ENCODE measurements around the gene APBA3.

Gene APBA3, protein sequence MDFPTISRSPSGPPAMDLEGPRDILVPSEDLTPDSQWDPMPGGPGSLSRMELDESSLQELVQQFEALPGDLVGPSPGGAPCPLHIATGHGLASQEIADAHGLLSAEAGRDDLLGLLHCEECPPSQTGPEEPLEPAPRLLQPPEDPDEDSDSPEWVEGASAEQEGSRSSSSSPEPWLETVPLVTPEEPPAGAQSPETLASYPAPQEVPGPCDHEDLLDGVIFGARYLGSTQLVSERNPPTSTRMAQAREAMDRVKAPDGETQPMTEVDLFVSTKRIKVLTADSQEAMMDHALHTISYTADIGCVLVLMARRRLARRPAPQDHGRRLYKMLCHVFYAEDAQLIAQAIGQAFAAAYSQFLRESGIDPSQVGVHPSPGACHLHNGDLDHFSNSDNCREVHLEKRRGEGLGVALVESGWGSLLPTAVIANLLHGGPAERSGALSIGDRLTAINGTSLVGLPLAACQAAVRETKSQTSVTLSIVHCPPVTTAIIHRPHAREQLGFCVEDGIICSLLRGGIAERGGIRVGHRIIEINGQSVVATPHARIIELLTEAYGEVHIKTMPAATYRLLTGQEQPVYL
- total RNA-seq = 42.7 to 45.2 reads per million in 2 donors

GRCh38 chr19:3761382-3762129, at the start of gene APBA3:
APBA3 (minus strand) TSS chr19:3761692; CDS start chr19:3760264, 1,428 bp downstream.
- peak; percentile 90 to 93 (median 91) for DNase-seq

DNA sequence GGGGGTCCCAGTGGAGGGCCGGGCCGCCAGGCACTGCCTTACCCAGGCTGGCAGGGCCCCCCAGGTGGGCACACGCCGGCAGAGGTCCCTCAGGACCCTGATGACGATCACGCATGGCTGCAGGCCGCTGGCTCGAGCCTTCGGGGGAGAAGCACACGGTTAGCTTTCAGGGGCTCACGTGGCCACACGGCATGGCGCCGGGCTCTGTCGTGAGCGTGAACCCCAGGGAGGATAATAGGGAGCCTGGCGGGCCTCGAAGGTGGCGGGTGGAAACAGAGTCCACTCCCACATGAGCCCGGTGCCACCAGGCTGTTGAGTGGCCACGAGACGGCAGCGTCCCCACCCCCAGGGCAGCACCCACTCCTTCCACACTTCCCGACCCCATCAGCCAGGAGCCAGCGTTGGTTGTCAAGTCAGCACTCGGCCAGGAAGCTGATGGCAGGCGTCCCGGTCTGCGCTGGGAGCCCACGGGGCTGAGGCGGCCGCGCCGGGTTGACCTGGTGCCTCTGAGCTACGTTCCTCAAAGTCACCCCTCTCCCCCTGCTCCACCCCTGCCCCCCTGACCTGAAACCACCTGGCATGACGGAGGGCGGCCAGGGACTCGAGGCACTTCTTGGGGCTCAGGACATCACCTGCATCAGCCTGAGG, 49.3 kb upstream of the APBA3 start:
- DNase-seq = no peak

GRCh38 chr19:3809881-3810707, 48.6 kb upstream of the APBA3 start:
- DNase-seq = no peak

GRCh38 chr19:3808420-3809143, 47.1 kb upstream of the APBA3 start:
- DNase-seq = no peak

- no peak for DNase-seq
Observed at GRCh38 chr19:3807574-3808354, 46.3 kb upstream of the APBA3 start.

- no peak for DNase-seq
Observed at GRCh38 chr19:3807131-3807480, 45.6 kb upstream of the APBA3 start.

GRCh38 chr19:3805859-3806258, 44.4 kb upstream of the APBA3 start:
- DNase-seq = no peak

DNA sequence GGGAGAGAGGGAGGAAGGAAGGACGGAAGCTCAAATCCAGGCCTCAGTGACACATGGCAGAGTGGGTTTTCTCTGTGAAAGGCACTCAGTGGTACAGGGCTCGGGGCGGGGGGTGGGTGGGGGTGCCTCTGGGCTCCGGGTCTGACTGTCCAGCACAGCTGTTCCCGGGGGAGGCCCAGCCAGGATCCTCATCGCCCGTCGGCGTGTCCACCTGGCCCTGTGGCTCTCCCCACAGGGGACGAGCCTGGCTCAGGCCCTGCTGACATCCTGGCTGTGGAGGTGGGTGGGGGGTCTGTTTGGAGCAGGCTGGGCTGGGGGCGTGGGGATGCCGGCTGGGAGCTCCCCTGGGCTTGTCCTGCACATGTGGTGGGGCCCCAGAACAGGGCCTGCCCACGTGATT, 42.9 kb upstream of the APBA3 start:
- DNase-seq = no peak

DNA sequence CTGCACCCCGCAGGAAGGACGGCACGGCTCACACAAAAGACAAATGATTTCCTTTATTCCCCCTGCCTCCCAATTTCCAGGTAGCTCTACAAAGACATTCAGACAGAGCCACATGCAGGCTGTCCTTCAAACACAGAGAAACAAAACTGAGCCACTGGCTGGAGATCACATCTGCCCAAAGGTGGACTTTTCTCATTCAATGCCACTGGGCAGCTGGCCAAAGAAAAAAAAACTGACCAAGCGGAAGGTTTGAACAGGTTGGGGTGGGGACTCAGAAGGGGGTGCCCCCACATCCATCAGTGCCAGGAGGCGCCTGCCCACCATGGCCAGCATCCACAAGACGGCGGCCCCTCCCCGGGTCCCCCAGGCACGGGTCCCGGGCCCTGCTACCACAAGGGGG, 42.5 kb upstream of the APBA3 start:
- no peak for DNase-seq

- DNase-seq = no peak
Observed at GRCh38 chr19:3803114-3803888, 41.8 kb upstream of the APBA3 start.

DNA sequence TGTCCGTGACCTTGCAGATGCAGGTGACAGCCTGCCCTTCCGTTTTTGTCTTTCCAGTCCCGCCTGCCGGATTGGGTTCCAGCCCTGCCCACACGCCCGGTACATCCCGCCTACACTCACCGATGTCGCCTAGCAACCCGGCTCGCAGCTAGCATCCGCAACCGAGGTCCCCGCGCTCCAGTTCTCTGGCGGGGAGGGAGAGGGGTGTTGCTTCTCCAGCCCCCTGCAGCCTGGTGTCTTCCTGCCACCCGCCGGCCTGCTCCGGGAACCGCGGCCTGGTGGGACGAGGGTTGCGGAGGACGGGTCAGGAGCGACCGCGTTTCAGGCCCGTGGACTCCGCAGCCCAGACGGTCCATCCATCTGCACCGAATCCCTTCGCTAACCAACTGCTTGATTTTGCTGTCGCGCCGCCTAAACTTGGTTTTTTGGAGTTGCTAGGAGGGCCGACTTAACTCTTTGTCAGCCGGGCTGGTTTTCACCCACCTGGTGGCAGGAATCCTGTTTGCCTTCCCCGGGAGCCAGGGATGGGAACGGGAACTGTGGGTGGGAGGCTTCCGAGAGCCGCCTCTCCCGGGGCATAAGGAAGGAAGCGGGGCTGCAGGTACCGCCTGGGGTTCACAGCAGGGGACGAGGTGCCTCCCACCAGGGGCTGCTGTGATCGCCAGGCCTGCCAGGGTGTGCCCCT, 40.1 kb upstream of the APBA3 start:
- peak in 4 of 5 experiments; percentile 21 to 80 (median 40) for DNase-seq

GRCh38 chr19:3800996-3801395, 39.5 kb upstream of the APBA3 start:
- no peak for DNase-seq

DNA sequence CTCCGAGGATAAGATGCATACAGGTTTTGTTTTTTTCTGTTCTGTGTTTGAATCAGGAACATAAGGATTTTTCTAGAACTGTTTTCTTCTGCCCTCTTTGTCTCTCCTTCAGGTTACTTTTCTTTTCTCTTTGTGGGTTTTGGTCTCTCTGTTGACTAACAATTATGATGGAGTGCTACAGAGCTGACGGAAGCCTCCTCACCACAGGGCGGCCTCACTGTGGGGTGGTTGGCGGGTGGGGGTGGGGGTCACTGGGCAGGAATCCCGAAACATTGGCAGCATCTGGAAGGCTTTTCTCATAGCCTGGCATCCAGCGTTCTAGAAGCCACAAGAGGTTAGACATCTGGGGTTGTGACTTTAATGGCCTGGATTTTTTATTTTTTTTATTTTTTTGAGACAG, 36.6 kb upstream of the APBA3 start:
- DNase-seq = peak in 2 of 5 experiments; percentile 70 to 74

GRCh38 chr19:3796358-3796757, 34.9 kb upstream of the APBA3 start:
- no peak for DNase-seq

- no peak for DNase-seq
Observed at GRCh38 chr19:3793799-3794198, 32.3 kb upstream of the APBA3 start.

DNA sequence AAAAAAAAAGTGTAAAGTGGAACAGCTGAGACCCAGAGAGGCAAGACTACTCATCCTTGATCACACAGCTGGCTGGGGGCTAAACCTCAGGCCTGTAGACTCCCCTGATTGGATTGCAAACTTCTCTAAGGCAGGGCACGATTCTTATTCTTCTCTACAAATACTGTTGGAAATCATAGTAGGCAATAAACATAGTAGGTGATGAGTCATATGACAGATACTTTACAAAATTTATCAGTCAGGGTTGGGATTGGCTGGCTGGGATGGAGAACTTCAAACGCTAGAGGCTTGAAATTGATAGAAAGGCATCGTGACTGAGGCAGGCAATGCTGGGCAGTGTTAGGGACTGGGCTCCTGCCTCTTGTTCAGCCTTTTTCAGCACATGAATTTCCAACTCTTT, 30.6 kb upstream of the APBA3 start:
- DNase-seq = no peak

DNA sequence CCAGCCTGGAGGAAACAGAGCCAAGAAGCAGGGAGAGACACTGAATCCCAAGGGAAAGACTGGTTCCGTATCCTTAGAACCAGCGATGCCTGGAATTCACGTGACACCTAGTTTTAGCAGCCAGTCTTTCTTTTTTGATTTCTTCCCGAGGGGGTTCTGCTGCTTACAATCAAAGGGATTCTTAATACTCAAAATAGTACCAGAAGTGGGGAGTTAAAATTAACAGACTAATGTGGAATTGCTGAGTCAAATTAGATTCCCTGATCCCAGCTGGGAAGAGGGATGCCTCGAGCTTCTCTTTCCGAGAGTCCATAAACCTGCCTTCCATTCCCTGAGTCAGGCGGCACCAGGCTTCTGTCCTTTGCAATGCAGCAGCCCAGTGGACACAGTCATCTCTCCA, 29.4 kb upstream of the APBA3 start:
- no peak for DNase-seq

DNA sequence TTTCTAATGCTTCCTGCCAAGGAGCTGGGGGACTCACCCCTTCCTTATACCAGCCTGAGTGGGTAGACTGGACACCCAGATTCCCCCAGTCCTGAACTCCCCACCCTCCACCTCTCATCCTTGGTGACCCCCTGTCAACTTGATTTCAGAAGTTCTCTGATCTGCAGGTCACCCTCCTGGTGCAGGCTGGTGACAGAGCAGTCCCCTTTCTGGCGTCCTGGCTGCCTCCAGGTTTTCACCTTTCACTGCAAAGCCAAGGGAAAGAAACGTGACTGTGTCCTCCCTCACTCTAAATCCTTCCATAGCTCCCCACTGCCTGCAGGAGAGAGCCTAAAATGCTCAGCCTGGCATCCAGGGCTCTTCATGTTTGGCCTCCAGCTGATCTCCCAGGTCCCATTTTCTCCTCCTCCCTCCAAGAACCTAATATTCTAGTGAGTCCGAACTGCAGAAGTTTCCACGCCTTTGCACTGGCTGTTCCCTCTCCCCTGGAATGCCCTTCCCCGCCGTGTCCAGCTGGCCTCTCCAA, 28.8 kb upstream of the APBA3 start:
- no peak for DNase-seq

Data from T-helper 2 cell (primary cell).